NCI-H526 treated with DMSO at 0.1 percent for 48 hours (cell line): Measurements from ENCODE around the gene AIG1.

Experiments
- DNase-seq: peaks from one replicate; lab custom pipeline; 2025; lab: John Stamatoyannopoulos, UW

The AIG1 gene

GRCh38 chr6:143196525-143197225 lies 136.0 kb downstream of the AIG1 start:
- no peak for DNase-seq

DNA sequence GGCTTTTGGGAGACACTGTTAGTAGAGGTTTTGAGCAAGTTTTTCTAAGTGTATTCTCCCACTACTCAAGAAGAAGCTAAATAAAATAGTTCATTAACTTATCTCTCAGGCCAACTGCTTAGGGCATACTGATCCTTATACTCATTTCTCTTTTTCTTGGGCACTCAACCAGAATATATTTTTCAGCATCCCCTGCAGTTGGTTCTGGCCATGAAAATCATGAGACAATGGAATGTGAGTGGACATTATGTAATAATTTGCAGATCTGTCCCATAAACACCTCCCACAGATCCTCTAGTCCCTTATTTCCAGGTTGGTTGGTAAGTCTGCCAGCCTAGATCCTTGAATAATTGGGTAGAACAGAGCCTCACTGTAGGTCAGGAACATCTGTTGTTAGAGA lies 136.7 kb downstream of the AIG1 start:
- no peak for DNase-seq

- DNase-seq = no peak
These were observed 137.6 kb downstream of the AIG1 start for GRCh38 chr6:143198312-143198711.

DNA sequence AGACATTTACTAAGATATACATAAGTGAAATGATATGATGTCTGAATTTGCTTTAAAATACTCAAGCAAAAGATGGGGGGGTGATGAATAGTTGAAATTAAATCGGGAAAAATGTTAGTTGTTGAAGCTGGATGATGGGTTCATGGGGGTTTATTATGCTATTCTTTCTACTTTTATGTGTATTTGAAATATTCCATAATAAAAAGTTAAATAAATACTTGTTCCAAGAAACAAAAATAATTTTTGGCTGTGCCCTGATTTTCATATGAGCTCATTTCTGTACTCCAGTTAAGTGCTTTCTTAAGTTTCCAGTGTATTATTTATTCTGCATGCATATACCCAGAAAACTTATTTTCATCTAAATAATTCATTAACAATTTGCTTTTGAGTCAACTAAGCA lies 138.6 kb downstream of the AIG1 start:
- no peak for DNase-seq

- no peak for DNase-seq
These were observed 139.6 kb downstream of the AIG1 start for GRCh38 chr6:143200167-143200770.

DNA sequence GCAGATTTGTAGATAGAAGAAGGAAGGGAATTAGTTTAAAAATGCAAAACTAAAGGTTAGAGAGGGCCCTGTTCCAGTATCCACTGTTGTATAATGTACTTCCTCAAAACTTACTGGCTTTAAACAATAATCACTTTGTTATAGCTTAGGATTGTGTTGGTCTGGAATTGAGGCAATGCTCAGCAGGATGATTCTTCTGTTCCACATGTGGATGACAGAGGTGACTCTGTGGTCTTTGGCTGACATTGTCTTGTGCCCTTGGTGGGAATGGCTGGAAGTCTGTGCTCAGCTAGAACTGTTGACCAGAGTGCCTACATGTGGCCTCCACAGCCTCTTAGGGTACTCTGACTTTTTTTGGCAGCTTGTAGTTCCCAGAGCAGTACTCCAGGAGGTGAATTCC lies 143.4 kb downstream of the AIG1 start:
- DNase-seq = no peak

DNA sequence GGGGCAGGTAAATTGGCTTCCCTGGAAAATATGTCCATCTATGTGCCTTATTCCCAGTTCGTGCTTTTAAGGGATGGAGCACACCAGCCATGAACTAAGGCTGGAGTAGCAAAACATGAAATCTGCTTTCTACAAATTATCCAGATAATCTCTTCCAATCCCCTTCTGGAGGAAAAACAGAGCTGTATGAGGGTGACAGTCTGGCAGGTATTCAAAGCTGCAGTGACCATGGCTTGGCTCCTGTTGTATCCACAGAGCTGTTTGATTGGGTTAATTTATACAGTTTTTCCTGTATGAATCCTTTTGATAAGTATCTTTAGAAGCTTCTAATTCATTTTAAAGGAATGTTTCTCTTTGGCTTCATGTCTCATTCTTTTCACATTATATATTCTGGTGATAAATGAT lies 144.4 kb downstream of the AIG1 start:
- no peak for DNase-seq

DNA sequence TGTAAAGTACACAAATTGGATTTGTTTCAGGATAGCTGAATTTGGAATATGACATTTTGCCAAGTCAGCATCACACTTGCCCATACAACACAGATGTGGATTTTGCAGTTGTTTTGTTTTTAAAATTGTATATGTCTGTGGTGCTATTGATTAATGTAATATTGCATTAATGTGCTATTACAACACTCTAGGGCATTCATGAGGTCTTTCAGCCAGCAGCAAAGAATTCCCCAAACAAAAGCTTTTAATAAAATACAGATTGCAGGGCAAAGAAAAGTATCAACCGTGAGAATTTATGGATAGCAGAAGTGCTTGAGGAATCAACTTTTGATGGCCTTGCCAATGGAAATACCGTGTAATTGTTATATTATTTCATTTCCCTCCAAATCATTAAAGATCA lies 144.9 kb downstream of the AIG1 start:
- no peak for DNase-seq

DNA sequence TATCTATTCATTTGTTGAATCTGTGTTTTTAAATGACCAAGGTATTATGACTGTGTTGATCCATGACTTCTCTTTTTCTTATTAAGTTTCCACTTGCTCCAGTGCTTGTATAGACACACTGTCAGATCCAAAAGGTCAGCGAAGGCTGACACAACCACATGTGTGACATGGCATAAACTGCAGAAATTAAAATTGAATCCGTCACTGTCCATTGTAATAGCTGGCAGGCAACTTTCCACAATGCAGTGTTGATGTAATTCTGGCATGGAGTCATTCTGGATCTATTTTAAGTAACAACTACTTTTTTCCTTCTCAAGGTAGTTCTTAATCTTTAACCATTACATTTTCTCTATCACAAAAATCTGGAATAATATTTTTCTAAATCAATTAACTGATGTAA lies 145.3 kb downstream of the AIG1 start:
- no peak for DNase-seq

DNA sequence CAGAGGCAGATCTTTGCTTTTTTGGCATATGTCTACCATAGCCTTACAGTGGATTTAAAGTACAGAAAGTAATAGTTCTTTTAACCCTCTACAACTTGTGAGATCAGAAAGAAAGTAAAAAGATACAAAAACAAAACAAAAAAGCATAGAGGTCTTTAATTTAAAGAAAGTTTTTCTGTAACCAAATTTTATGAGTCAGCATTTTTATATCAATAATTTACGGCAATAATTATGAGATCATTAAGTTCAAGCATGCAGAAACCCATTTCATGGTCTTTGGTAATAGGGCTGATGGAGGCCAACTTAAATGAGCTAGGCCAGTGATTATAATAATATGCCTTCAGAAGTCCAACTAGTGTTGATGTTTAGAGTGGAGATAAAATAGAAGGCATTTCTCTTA lies 145.9 kb downstream of the AIG1 start:
- DNase-seq = no peak

GRCh38 chr6:143210420-143210819 lies 149.7 kb downstream of the AIG1 start:
- no peak for DNase-seq

DNA sequence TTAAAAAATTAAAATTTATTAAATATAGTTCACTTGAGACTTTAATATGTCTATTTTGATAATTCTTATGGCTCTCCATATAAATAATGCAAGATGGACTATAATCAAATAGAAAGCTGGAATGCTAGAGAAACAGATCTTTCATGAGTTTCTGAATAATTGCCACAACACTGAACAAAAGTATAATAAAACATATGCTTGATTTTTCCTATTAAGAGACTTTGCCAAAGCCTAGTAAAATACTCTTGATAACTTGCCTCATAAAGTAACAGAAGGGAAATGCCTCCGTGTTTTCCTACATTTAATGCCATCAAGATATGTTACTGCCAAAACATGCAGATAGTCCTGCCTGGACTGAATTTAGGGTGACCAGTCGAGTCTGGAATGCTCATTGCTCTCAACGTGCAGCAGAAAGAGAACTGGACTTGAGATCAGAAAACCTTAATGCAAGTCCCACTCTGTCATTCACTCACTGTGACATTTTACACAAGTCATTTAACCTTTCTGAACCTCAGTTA lies 153.2 kb downstream of the AIG1 start:
- no peak for DNase-seq

DNA sequence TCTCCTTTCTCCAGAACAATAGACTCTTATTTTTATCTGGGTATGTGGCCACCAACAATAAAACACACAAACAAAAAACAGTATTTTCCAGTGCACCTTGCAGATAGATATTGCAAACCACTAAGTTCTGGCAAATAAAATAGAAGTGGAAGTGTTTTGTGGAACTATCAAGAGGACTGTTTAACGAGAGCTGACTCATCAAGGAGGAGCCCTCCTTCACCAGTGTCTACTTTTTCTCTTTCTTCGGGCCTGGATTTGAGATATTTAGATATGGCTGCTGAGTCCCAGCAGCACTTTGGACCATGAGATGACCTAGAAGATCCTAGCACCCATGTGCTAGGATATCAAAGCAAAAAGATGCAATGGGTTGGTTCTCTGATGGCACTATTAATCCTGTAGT lies 154.7 kb downstream of the AIG1 start:
- DNase-seq = no peak

DNA sequence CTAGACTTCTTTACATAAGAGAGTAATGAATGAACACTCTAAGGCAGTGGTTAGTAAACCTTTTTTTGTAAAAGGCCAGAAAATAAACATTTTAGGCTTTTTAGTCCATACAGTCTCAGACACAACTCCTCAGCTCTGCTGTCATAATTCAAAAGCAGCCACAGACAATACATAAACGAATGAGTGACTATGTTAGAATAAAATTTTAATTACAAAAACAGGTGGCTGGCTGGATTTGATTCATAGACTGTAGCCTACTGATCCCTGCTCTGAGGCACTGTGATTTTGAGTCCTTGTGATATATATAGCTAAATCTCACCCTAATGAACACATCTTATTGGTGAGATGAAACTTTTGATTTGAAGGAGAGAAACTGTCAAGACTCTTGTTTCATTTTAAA lies 155.1 kb downstream of the AIG1 start:
- no peak for DNase-seq

DNA sequence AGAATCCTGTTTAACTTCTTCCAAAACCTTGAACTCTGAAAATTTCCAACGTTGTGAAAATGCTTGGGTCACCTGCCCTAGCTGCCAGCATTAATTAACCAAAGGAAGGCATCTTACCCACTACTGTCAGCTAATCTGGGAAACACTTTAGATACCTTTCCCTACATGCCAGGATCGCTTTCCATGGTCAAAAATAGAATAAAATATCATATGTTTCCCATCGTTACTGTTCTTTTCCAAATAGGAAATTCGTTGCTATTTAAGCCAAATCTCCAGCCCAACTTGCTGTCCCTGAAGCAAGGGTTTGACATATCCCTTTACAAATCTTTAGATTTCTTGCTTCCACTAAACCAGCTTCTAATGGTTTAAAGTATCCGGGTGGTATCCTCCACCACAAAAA lies 157.5 kb downstream of the AIG1 start:
- no peak for DNase-seq

- DNase-seq = no peak
These were observed 161.0 kb downstream of the AIG1 start for GRCh38 chr6:143221698-143222097.

DNA sequence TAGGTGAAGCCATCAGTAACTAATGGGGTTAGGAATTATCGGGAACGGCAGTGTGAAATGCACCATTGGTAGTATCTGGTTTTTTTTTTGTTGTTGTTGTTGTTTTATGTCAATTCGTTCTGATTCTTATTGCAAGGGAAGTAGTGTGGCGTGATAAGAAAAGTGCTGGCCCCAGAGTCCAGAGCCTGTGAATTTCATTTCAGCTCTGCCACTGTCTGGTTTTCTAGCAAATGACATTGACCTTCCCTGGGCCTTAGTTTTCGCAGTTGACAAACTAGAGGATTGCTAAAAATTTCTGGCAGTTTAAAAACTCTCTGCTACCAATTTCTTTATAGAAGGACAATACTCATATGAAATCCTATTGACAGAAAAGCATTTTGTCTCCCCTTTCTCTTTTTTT lies 161.6 kb downstream of the AIG1 start:
- DNase-seq = no peak

- DNase-seq = no peak
These were observed 162.1 kb downstream of the AIG1 start for GRCh38 chr6:143222801-143223231.

- DNase-seq = no peak
These were observed 163.2 kb downstream of the AIG1 start for GRCh38 chr6:143223895-143224294.

- no peak for DNase-seq
These were observed 163.8 kb downstream of the AIG1 start for GRCh38 chr6:143224516-143224915.

DNA sequence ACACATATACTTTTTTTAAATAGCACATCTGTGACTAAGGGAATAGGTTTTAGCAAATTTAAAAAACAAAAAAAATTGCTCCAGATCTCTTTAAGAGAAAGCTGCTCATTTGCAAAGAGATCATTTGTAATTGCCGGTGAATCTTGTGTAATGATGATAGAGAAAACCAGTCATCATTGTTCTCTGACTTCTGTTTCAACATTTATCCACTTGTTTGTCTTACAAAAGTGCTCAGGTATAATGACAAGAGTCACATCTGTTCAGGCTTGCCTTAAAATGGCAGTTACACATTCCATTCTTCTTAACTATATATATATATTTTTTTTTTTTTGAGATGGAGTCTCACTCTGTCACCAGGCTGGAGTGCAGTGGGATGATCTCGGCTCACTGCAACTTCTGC lies 165.2 kb downstream of the AIG1 start:
- DNase-seq = no peak

GRCh38 chr6:143227675-143228074 lies 167.0 kb downstream of the AIG1 start:
- no peak for DNase-seq

DNA sequence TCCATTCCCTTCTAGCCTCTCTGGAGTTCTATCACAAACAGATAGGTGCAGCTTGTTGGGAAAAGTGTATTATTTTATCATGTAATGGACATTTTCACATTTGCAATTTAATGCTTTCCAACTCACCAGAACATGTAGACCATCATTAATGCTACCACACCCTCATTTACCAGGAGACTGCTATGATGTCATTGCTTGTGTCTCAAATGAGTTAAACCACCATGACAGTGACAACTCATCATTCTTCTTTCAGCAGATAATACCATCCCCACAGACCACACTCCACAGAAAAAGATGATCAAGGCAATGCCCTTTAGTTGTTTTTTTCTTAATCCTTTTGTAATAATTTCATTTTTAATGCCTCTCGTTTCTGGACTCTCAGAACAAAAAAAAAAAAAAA lies 168.7 kb downstream of the AIG1 start:
- DNase-seq = no peak

GRCh38 chr6:143232849-143233248 lies 172.2 kb downstream of the AIG1 start:
- no peak for DNase-seq
